Measurements from ENCODE around the gene PDE4B. TPM values are rescaled to one million over a fixed set of nuclear protein-coding genes. Genes with fewer than 3 reads are reported as not detected.

Gene PDE4B
- total RNA-seq, 2 donors from 2014 or later = 2.0 to 5.7 TPM

DNA sequence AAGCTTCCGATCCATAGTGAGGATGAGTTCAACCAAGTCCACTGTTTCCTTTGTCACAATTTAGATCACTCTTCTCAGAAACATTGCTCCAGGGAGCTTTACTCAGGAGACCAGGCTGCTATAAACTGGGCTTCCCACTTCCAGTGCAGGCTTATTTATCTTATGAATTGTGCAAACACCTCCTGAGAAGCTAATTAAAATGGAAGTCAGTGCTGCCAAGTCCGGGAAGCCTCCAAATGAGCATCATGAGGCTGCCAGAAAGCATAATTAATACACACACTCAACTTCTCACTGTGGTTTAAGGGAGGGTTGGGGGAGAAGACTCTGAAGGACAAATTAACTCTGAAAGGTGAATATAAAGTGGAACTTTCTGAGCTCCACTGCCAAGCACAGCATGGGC lies 596.2 kb downstream of the PDE4B start:
- Histone ChIP-seq H3K27me3 (no peaks in the 10 kb centered on the region), H3K9me3 (no peaks in the 10 kb centered on the region), H3K4me1 (no peaks in the 10 kb centered on the region), H3K4me3 (no peak overlapping the region), H3K36me3 (no peaks in the 10 kb centered on the region), H3K27ac (no peak overlapping the region), H3K9ac (ENCODE audit: low read depth in 2 of 2, low read length in 2 of 2) (no peak overlapping the region)
- no peak for DNase-seq
- intact Hi-C loops (cut with DNase I) = no loop called here
- no peak for TF ChIP-seq CTCF (IDR thresholded peaks at IDR 0.05)

DNA sequence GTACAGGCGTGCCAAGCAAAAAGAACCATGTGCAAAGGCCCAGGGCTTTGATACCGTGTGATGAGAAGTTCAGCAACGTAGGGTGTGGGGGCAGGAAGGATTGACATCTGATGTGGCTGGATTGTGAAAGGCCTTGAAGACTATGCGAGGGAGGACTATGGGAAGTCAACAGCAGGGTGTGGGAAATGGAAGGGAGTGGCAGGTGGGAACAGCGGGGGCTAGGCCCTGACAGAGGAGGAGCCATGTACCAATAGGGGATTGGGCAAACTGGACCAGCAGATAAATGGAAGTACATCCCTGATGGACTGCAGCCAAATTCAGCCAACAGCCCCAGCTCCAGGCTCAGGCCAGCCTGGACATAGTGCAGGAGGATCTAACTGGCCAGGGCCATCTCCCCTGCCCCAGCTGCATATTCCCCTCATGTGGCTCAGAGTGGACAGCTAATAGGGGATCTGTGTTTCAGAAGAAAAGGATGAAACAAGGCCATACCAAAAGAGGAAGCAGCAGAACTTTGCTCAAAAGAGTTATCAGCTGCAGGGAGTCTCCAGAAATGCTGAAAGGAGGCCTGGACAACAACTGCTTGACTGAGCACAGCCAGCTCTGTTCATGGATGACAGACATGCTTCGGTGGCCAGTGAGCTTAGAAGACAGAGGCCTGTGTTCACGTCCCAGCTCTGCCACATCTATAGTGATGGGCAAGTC lies 601.0 kb downstream of the PDE4B start:
- no peaks in the 10 kb centered on the region for H3K27me3 ChIP-seq
- DNase-seq = no peak
- no peaks in the 10 kb centered on the region for H3K9me3 ChIP-seq
- no peak overlapping the region for H3K4me3 ChIP-seq
- no peak overlapping the region for H3K9ac ChIP-seq (ENCODE audit: low read depth in 2 of 2, low read length in 2 of 2)
- no peak for TF ChIP-seq CTCF (IDR thresholded peaks at IDR 0.05)
- no peaks in the 10 kb centered on the region for H3K4me1 ChIP-seq
- no peaks in the 10 kb centered on the region for H3K36me3 ChIP-seq
- H3K27ac ChIP-seq = no peak overlapping the region
- intact Hi-C loops (cut with DNase I) = no loop called here

DNA sequence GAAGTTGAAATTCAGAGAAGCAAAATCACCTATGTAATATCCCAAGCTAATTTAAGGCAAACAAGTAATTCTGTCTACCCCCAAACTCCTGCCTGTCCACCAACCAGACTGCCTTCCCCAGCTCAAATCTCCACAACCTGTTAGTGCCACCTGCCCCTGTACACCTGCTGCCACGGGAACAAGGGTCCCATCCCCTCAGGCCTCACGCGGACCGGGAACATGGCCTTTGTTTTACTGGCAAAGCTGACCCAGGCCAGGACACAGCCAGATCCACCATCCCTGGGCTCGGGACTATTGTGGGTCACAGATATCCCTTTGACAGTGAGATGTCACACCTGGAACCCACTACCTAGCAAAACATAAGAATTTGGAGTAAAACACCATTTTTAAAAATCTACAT lies 601.9 kb downstream of the PDE4B start:
- intact Hi-C loops (cut with DNase I) = no loop called here
- no peak overlapping the region for H3K27ac ChIP-seq
- no peaks in the 10 kb centered on the region for H3K36me3 ChIP-seq
- no peaks in the 10 kb centered on the region for H3K4me1 ChIP-seq
- no peak overlapping the region for H3K4me3 ChIP-seq
- TF ChIP-seq CTCF (IDR thresholded peaks at IDR 0.05) = no peak
- DNase-seq = no peak
- no peaks in the 10 kb centered on the region for H3K9me3 ChIP-seq
- H3K27me3 ChIP-seq = no peaks in the 10 kb centered on the region
- H3K9ac ChIP-seq (ENCODE audit: low read depth in 2 of 2, low read length in 2 of 2) = no peak overlapping the region

GRCh38 chr1:66395202-66396061 lies 602.7 kb downstream of the PDE4B start:
- Histone ChIP-seq H3K9ac (ENCODE audit: low read depth in 2 of 2, low read length in 2 of 2) (no peak overlapping the region), H3K4me3 (no peak overlapping the region), H3K27ac (peak overlapping the region; percentile 17), H3K27me3 (no peaks in the 10 kb centered on the region), H3K36me3 (no peaks in the 10 kb centered on the region), H3K4me1 (no peaks in the 10 kb centered on the region), H3K9me3 (no peaks in the 10 kb centered on the region)
- TF ChIP-seq CTCF (IDR thresholded peaks at IDR 0.05) = no peak
- intact Hi-C loops (cut with DNase I) = no loop called here
- no peak for DNase-seq

DNA sequence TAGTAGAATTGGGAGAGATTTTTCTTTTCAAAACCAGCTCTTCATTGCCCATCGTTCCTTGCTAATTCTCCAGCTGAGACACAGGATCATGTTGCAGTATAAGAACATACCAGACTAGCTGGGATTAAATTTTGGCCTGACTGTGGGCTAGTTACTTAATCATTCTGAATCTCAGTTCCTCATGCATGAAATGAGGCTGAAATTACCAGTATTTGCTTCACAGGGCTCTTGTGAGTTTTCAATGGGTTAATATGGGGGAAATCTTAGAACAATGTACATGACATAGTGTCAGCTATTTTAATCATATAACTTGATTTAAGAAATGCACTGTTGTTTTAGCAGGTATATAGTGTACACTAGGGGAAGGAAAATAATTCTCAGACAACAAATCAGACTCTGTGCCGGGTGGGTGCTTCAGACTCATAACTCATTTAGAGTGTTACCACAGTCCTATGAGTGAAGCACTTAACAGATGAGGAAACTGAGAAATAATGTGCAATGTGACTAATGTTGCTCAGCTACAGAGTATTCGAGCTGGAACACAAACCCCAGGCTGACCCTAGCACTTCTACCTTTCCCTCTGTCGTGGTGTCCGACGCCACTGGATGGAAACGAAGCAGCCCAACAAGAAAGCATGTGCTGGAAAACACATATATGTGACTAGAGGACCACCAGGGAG lies 603.7 kb downstream of the PDE4B start:
- no peak overlapping the region for H3K9ac ChIP-seq (ENCODE audit: low read depth in 2 of 2, low read length in 2 of 2)
- peak overlapping the region; percentile 17 for H3K27ac ChIP-seq
- H3K27me3 ChIP-seq = no peaks in the 10 kb centered on the region
- H3K36me3 ChIP-seq = no peaks in the 10 kb centered on the region
- no peak for DNase-seq
- no peaks in the 10 kb centered on the region for H3K4me1 ChIP-seq
- intact Hi-C loops (cut with DNase I) = no loop called here
- H3K4me3 ChIP-seq = no peak overlapping the region
- no peak for TF ChIP-seq CTCF (IDR thresholded peaks at IDR 0.05)
- no peaks in the 10 kb centered on the region for H3K9me3 ChIP-seq

Measured in colonic mucosa (tissue), 4 donors.